ENCODE results near the gene RERG.

DNA sequence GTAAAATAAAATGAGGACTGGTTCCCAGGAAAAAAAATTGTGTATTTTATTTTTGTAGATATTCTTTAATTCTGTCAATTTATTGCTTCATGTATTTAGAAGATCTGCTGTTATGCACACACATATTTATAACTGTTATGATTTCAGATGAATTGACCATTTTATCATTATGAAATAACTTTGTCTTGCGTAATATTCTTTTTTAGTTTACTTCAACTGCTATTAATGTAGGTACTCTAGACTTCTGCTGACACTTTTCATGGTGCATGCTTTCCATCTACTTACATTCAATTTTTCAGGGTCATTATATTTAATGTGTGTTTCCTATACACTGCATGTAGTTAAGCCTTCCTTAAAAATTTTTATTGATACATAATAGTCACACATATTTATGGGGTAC, 162.1 kb downstream of the RERG start:
- TF ChIP-seq, protein P1, sequence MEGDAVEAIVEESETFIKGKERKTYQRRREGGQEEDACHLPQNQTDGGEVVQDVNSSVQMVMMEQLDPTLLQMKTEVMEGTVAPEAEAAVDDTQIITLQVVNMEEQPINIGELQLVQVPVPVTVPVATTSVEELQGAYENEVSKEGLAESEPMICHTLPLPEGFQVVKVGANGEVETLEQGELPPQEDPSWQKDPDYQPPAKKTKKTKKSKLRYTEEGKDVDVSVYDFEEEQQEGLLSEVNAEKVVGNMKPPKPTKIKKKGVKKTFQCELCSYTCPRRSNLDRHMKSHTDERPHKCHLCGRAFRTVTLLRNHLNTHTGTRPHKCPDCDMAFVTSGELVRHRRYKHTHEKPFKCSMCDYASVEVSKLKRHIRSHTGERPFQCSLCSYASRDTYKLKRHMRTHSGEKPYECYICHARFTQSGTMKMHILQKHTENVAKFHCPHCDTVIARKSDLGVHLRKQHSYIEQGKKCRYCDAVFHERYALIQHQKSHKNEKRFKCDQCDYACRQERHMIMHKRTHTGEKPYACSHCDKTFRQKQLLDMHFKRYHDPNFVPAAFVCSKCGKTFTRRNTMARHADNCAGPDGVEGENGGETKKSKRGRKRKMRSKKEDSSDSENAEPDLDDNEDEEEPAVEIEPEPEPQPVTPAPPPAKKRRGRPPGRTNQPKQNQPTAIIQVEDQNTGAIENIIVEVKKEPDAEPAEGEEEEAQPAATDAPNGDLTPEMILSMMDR (conservative IDR thresholded peaks at IDR 0.05; ENCODE audit: low read depth, low read length) = no peak
- TF ChIP-seq EZH2 (IDR thresholded peaks at IDR 0.05; ENCODE audit: borderline replicate concordance, low read depth, low read length, poor library complexity, severe bottlenecking) = no peak

Data from A673 (cell line).